ENCODE measurements around the gene RTEL1. TPM values are rescaled to one million over a fixed set of nuclear protein-coding genes. Genes with fewer than 3 reads are reported as not detected.

The RTEL1 gene
- polyA plus RNA-seq, 1 of the 3 experiments (the other 2 are of a cell fraction), result 9.9 TPM

DNA sequence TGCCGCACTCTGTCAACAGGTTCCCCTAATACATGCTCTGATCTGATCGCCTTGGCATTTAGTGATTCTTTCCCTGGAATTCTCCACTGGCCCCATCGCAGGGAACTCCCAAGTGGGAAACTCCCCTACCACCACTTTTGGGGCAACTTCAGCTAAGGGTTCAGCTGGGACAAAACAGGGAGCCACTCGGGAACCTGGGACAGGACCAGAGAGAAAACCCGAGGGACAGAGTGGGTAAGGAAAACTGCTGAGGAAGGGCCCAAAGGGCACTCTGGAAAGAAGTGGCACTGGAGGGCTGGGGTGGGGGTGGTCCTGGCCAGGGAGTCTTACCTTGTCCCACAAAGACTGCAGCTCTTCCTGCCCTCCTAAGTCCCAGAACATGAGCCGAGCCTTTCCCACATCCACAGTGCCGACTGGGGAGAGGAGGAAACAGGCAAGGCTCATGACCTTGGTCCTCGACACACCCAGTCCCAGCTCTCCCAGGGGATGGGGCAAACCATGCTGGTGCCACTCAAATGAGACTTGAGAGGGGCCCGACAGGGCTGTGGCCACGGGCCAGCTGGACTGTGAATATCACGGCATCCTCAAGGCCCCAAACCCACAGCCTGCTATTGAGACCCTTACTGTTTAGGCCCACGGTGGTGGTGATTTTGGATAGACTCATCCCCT, 48.0 kb downstream of the RTEL1 start:
- H3K4me3 ChIP-seq (ENCODE audit: low read depth in 2 of 2, low read length in 1 of 2), result peak overlapping the region; percentile 70 to 90; a peak in 3 of 4 replicates
- peaks cover 36 to 38% of the 10 kb centered on the region in 2 experiments for H3K36me3 ChIP-seq (replicated peaks in 1 of 2; ENCODE audit: control insufficient read depth in 1 of 2, insufficient read depth in 2 of 2, low read length in 1 of 2)
- WGBS (ENCODE audit: low lambda C conversion rate), result 65% methylated on average over 11 of the region's 12 CpGs
- H3K27me3 ChIP-seq (ENCODE audit: insufficient read depth), result no peaks in the 10 kb centered on the region
- H3K9me2 ChIP-seq, result no peaks in the 10 kb centered on the region
- H3K9ac ChIP-seq, result peak overlapping the region; percentile 89; the same call in 1 of the 2 replicates
- no peak overlapping the region for H2AFZ ChIP-seq (ENCODE audit: low read depth)
- H3K9me3 ChIP-seq, result no peaks in the 10 kb centered on the region
- POLR2A ChIA-PET, result no interaction called here
- peaks cover 4% of the 10 kb centered on the region for H3F3A ChIP-seq (replicated peaks; ENCODE audit: insufficient read depth)
- CTCF ChIA-PET, result interaction anchor here (1.1 kb wide), 2 partner anchors 12 to 267 kb away, joined by 3 to 4 read pairs; no protein-coding TSS in a partner anchor
- no peak for DNase-seq
- peaks cover 64% of the 10 kb centered on the region for H3K79me2 ChIP-seq (ENCODE audit: insufficient read depth)
- H3K4me1 ChIP-seq (ENCODE audit: control insufficient read depth in 1 of 2, insufficient read depth in 2 of 2, low read depth in 1 of 2, low read length in 1 of 2), result peaks cover 0 to 30% of the 10 kb centered on the region in 2 experiments; a peak in 1 of 4 replicates
- no peaks in the 10 kb centered on the region for H4K20me1 ChIP-seq (ENCODE audit: insufficient read depth)
- peak overlapping the region in 1 of 2 experiments; percentile 65; a peak in 1 of 4 replicates for H3K27ac ChIP-seq (ENCODE audit: low read depth in 2 of 2, low read length in 1 of 2)
- H3K4me2 ChIP-seq, result peak overlapping the region; percentile 92
- TF ChIP-seq ZBTB33 (IDR thresholded peaks at IDR 0.05; ENCODE audit: borderline replicate concordance, low read depth) (no peak), TCF12 (IDR thresholded peaks at IDR 0.05) (no peak), USF1 (IDR thresholded peaks at IDR 0.05; ENCODE audit: borderline replicate concordance, low read depth) (no peak), ELF1 (IDR thresholded peaks at IDR 0.05) (no peak), GABPA (IDR thresholded peaks at IDR 0.05; ENCODE audit: low read depth) (no peak), POLR2AphosphoS5 (IDR thresholded peaks at IDR 0.05; ENCODE audit: low read depth, low read length) (no peak), NFIC (IDR thresholded peaks at IDR 0.05; ENCODE audit: borderline replicate concordance) (no peak), NRF1 (IDR thresholded peaks at IDR 0.05; ENCODE audit: low read depth, low read length) (no peak), GATA2 (CRISPR knock-in tag; IDR thresholded peaks at IDR 0.05) (no peak), MEF2A (IDR thresholded peaks at IDR 0.05; ENCODE audit: borderline replicate concordance, low read depth) (no peak)
- TF ChIP-seq, protein P1, sequence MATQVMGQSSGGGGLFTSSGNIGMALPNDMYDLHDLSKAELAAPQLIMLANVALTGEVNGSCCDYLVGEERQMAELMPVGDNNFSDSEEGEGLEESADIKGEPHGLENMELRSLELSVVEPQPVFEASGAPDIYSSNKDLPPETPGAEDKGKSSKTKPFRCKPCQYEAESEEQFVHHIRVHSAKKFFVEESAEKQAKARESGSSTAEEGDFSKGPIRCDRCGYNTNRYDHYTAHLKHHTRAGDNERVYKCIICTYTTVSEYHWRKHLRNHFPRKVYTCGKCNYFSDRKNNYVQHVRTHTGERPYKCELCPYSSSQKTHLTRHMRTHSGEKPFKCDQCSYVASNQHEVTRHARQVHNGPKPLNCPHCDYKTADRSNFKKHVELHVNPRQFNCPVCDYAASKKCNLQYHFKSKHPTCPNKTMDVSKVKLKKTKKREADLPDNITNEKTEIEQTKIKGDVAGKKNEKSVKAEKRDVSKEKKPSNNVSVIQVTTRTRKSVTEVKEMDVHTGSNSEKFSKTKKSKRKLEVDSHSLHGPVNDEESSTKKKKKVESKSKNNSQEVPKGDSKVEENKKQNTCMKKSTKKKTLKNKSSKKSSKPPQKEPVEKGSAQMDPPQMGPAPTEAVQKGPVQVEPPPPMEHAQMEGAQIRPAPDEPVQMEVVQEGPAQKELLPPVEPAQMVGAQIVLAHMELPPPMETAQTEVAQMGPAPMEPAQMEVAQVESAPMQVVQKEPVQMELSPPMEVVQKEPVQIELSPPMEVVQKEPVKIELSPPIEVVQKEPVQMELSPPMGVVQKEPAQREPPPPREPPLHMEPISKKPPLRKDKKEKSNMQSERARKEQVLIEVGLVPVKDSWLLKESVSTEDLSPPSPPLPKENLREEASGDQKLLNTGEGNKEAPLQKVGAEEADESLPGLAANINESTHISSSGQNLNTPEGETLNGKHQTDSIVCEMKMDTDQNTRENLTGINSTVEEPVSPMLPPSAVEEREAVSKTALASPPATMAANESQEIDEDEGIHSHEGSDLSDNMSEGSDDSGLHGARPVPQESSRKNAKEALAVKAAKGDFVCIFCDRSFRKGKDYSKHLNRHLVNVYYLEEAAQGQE (IDR thresholded peaks at IDR 0.05; ENCODE audit: low read depth, low read length), result no peak

Measured in SK-N-SH (cell line).